ENCODE measurements around the gene TAX1BP3.

The TAX1BP3 gene

GRCh38 chr17:3645310-3645709 lies 23.1 kb downstream of the TAX1BP3 start:
- TF ChIP-seq REST (IDR thresholded peaks at IDR 0.05; ENCODE audit: insufficient replicate concordance, low read depth) (no peak), SPI1 (IDR thresholded peaks at IDR 0.05; ENCODE audit: borderline replicate concordance, low read depth) (no peak), GABPA (IDR thresholded peaks at IDR 0.05; ENCODE audit: low read depth) (no peak), CTCF (IDR thresholded peaks at IDR 0.05; ENCODE audit: insufficient read depth, low read length) (no peak), POLR2AphosphoS5 (IDR thresholded peaks at IDR 0.05; ENCODE audit: low read depth) (no peak)
- H3K4me3 ChIP-seq (replicated peaks; ENCODE audit: insufficient read depth, low read length) = no peak overlapping the region
- no peak overlapping the region for H3K27ac ChIP-seq (replicated peaks)
- DNase-seq (ENCODE audit: low read depth in 1 of 2, low spot score in 1 of 2) = no peak
- H3K27me3 ChIP-seq (ENCODE audit: insufficient read depth, poor library complexity, severe bottlenecking) = no peaks in the 10 kb centered on the region

GRCh38 chr17:3643889-3644349 lies 24.5 kb downstream of the TAX1BP3 start:
- Histone ChIP-seq H3K27ac (replicated peaks) (no peak overlapping the region), H3K27me3 (ENCODE audit: insufficient read depth, poor library complexity, severe bottlenecking) (no peaks in the 10 kb centered on the region), H3K4me3 (replicated peaks; ENCODE audit: insufficient read depth, low read length) (no peak overlapping the region)
- TF ChIP-seq SPI1 (IDR thresholded peaks at IDR 0.05; ENCODE audit: borderline replicate concordance, low read depth) (no peak), GABPA (IDR thresholded peaks at IDR 0.05; ENCODE audit: low read depth) (no peak), CTCF (IDR thresholded peaks at IDR 0.05; ENCODE audit: insufficient read depth, low read length) (no peak), REST (IDR thresholded peaks at IDR 0.05; ENCODE audit: insufficient replicate concordance, low read depth) (no peak), POLR2AphosphoS5 (IDR thresholded peaks at IDR 0.05; ENCODE audit: low read depth) (no peak)
- DNase-seq (ENCODE audit: low read depth in 1 of 2, low spot score in 1 of 2) = no peak

- Histone ChIP-seq H3K4me3 (replicated peaks; ENCODE audit: insufficient read depth, low read length) (no peak overlapping the region), H3K27ac (replicated peaks) (no peak overlapping the region), H3K27me3 (ENCODE audit: insufficient read depth, poor library complexity, severe bottlenecking) (no peaks in the 10 kb centered on the region)
- TF ChIP-seq GABPA (IDR thresholded peaks at IDR 0.05; ENCODE audit: low read depth) = no peak
- no peak for TF ChIP-seq SPI1 (IDR thresholded peaks at IDR 0.05; ENCODE audit: borderline replicate concordance, low read depth)
- no peak for TF ChIP-seq POLR2AphosphoS5 (IDR thresholded peaks at IDR 0.05; ENCODE audit: low read depth)
- no peak for TF ChIP-seq CTCF (IDR thresholded peaks at IDR 0.05; ENCODE audit: insufficient read depth, low read length)
- no peak for TF ChIP-seq REST (IDR thresholded peaks at IDR 0.05; ENCODE audit: insufficient replicate concordance, low read depth)
- DNase-seq (ENCODE audit: low read depth in 1 of 2, low spot score in 1 of 2) = no peak
Observed at GRCh38 chr17:3641717-3642486, 26.5 kb downstream of the TAX1BP3 start.
